ENCODE results near the gene TRIP6. TPM values are rescaled to one million over a fixed set of nuclear protein-coding genes. Genes with fewer than 3 reads are reported as not detected.

TRIP6 gene, protein sequence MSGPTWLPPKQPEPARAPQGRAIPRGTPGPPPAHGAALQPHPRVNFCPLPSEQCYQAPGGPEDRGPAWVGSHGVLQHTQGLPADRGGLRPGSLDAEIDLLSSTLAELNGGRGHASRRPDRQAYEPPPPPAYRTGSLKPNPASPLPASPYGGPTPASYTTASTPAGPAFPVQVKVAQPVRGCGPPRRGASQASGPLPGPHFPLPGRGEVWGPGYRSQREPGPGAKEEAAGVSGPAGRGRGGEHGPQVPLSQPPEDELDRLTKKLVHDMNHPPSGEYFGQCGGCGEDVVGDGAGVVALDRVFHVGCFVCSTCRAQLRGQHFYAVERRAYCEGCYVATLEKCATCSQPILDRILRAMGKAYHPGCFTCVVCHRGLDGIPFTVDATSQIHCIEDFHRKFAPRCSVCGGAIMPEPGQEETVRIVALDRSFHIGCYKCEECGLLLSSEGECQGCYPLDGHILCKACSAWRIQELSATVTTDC
- 20.0 and 23.5 TPM in 2 replicates for total RNA-seq (2014; rRNA removed; shearing (Covaris generic))

GRCh38 chr7:100867040-100867775 lies at the start of gene TRIP6:
Gene TRIP6, plus strand, starts transcription at chr7:100867387. Its CDS starts 111 bp downstream, at chr7:100867498.
- peak; percentile 68 for DNase-seq (ENCODE audit: low spot score)

DNA sequence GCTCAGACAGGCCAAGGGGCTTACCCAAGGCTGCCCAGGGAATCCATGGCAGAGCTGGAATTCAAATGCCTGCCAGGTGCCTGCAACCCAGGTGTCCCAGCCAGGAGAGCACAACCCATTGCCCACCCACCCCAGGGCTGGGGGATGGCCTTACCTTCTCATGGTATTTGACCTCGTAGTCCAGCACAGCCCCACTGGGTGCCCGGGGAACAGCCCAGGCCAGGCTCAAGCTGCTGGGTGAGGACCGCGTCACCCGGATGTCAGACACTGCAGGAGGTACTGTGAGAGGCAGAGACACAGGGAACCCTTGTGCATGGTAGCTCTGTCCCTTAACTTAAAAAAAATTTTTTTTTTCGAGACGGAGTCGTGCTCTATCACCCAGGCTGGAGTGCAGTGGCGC lies 48.8 kb upstream of the TRIP6 start:
- no peak for DNase-seq (ENCODE audit: low spot score)

- DNase-seq (ENCODE audit: low spot score) = no peak
Observed at GRCh38 chr7:100818825-100819224, 48.4 kb upstream of the TRIP6 start.

- DNase-seq (ENCODE audit: low spot score) = no peak
Observed at GRCh38 chr7:100819586-100819985, 47.6 kb upstream of the TRIP6 start.

GRCh38 chr7:100822236-100823139 lies 44.7 kb upstream of the TRIP6 start:
- no peak for DNase-seq (ENCODE audit: low spot score)

DNA sequence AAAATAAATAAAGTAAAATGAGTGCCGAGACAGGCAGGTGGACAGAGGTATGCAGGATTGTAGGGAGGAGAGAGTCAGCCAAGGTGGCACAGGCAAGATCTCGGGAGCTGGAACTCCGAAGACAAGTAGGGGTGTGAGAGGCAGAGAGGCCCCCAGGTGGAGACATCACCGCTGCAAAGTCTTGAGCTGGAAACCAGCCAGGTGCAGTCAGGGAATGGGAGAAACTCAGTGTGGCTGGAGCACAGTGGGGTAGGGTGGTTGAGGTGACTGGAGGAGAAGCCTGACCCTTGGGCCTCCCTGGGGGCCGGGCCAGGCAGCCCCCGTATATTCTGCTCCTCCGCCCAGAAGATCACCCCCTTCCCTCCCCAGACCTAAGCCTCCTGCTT lies 44.1 kb upstream of the TRIP6 start:
- DNase-seq (ENCODE audit: low spot score) = no peak

- no peak for DNase-seq (ENCODE audit: low spot score)
Observed at GRCh38 chr7:100823534-100823933, 43.7 kb upstream of the TRIP6 start.

- DNase-seq (ENCODE audit: low spot score) = no peak
Observed at GRCh38 chr7:100824499-100825214, 42.5 kb upstream of the TRIP6 start.

DNA sequence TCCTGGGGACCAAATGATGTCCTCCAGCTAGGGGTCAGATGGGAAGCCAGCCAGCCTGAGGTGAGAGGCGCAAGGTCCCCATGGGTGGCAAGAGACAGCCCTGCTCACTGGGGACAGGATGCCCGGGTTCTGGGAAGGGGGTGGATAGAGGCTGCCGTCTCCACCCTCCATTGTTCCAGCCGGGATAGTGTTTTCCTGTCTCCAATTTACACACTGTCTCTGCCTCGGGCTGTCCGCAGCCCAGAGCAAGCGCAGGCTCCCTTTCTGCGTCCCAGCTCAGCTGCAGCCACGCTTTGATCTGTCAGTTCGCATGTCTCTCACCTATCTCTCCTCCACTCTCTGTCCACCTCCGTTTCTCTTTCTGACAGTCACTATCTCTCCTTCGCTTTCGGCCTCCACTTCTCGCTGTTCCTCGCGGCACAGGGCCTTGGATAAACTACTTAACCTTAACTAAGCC lies 41.9 kb upstream of the TRIP6 start:
- peak; percentile 56 for DNase-seq (ENCODE audit: low spot score)

- DNase-seq (ENCODE audit: low spot score) = peak; percentile 86
Observed at GRCh38 chr7:100825751-100826513, 41.3 kb upstream of the TRIP6 start.

DNA sequence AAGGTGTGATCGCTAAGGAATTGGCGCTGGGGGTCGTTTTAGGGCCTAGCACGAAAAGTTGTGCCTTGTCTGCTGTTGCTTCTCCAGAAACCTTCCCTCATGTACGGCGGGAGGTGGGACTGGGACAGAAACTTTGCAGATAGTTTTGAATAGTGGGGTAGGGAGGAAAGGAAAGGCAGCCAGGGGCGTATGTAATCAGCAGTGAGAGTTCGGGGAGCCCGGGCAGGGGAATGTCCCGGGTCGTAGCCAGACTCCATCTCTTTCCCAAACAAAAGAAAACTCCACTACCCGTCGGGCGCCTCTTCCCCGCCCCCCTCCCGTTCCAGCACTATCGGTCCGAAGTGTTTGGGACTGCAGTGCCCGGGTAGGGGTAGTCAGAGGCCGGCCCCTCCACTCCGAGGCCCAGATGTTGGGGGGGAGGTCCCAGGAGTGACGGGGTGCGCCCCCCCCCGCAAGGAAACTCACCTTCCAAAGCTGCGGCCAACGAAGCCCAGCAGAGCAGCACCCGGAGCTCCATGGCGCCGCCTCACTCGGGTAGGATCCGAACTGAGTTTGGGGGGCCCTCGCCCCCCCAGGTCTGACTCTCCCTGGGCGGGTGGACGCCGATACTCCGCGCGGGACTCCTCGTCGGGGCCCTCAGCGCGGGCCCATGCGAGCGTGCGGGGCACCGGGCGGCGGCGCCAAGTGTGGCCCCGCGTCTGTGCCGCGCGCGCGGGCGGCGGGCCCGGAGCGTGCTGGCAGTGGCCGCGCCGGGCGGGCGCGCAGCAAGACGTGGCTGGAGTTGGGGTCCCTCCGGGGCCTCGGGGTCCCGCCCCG lies 40.5 kb upstream of the TRIP6 start:
- DNase-seq (ENCODE audit: low spot score) = peak; percentile 40

DNA sequence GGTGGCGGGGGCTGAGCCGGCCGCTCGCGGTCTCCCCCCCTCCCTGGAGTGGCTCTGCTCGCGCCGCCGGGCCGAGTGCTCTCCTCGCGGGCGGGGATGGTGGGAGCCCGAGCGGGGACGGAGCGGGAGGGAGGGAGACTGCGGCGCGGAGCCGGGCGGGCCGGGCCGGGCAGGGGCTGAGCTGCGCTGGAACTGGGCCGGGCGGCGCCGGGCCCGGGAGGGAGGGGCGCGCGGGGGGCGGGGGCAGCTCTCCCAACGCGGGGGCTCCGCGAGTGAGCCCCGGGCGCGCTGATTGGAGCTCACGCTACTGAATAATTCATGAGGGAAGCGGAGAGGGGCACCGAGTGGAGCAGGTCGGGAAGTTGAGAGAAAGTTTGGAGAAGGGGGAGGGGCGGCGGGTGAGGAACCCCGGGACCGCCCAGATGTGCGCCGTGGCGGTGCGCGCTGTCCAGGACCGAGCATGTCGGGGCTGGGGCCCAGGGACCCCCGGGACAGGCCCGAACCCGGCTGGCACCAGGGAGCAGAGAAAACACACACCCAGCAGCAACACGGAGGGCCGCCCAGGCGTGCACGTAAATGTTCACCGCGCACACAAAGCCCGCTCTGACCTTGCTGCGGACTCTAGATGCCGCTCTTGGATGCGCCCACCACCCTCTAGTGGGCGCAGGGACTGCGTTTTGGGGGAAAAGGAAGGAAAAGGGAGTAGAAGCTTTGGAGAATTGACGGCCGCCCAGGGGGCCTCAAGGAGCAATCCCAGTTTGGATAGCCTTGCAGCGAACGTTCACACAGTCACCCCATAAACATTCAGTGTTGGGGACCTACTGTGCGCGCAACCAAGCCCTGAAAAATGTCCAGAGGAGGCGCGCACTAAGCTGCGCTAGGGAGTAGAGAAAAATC lies 39.6 kb upstream of the TRIP6 start, which contains the start of gene EPHB4:
Gene EPHB4 (minus strand): TSS at position 194 of the 897 bp plus-strand sequence. CDS start 493 bp downstream, outside the sequence.
- DNase-seq (ENCODE audit: low spot score) = peak; percentile 77

DNA sequence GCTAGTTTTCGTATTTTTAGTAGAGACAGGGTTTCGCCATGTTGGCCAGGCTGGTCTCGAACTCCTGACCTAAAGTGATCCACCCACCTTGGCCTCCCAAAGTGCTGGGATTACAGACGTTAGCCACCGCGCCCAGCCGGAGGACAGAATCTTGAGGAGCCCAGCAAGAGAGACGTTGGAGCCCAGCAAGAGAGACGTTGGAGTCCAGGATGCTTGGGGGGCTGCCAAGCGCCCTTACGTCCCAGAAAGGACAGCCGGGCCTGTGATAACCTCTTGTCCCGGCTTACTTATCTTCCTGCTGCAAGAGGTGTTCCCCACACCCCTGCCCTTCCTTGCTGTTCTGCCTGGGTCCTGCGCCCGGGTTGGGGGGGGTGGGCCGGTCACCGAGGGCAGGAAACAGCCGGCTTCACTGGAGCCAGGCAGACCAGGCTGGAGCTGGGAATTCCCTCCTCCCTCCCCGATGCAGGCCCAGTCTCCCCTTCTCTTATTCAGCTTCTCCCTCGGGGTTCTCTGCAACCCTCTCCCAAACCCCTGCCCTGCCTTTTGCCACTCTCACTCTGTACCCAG lies 38.0 kb upstream of the TRIP6 start:
- DNase-seq (ENCODE audit: low spot score) = no peak

GRCh38 chr7:100830396-100830795 lies 36.8 kb upstream of the TRIP6 start:
- DNase-seq (ENCODE audit: low spot score) = no peak

GRCh38 chr7:100832281-100832633 lies 34.9 kb upstream of the TRIP6 start:
- no peak for DNase-seq (ENCODE audit: low spot score)

- DNase-seq (ENCODE audit: low spot score) = peak; percentile 96
Observed at GRCh38 chr7:100835903-100836811, 31.0 kb upstream of the TRIP6 start.

GRCh38 chr7:100836812-100837098 lies 30.4 kb upstream of the TRIP6 start:
- no peak for DNase-seq (ENCODE audit: low spot score)

All from HT-29 (cell line).